HG02840 (cell line): ENCODE results near the gene CHSY1.
A peak's percentile ranks its signal among the peaks of the same experiment; 100 is the strongest.

Source experiments
- ATAC-seq: cut with Tn5 transposase; IDR thresholded peaks from one replicate; pipeline ENCODE4 v1.9.1; 2021; ENCODE audit warnings: mild to moderate bottlenecking, moderate library complexity, moderate number of reproducible peaks; ENCODE audit not compliant: unreplicated experiment, low FRiP score

The CHSY1 gene

DNA sequence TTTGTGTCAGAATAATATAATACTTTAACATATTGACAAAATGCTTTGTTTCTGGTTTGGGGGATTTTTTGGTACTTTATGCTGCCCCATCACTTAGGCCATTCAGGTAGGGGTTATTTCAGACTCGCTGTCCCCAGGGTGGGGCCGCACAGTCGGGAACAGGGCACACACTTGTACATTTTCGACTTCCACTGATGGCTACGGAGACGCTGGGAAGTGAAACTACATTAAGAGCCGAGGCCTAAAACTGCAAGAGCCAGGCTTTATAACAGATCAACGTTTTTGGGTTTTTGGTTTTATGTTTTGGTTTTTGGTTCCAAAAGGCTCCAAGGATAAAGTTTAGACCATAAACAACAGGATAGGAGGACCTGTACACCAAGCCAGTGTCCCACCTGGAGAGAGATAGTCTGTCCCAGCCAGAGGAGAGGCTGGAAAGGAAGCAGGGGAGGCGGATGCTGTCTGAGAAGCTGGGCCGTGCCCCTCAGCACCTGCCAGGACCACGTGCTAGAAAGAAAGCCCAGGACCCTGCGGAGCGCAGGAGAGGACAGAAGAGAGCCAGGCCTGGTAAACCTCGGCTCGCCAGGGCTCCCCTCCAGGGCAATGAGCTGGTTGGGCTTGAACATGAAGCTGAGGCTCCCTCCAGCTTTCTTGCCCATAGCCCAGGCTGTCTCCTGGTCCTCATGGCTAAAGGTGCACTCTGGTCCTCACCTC lies 111.7 kb downstream of the CHSY1 start:
- ATAC-seq: no peak

DNA sequence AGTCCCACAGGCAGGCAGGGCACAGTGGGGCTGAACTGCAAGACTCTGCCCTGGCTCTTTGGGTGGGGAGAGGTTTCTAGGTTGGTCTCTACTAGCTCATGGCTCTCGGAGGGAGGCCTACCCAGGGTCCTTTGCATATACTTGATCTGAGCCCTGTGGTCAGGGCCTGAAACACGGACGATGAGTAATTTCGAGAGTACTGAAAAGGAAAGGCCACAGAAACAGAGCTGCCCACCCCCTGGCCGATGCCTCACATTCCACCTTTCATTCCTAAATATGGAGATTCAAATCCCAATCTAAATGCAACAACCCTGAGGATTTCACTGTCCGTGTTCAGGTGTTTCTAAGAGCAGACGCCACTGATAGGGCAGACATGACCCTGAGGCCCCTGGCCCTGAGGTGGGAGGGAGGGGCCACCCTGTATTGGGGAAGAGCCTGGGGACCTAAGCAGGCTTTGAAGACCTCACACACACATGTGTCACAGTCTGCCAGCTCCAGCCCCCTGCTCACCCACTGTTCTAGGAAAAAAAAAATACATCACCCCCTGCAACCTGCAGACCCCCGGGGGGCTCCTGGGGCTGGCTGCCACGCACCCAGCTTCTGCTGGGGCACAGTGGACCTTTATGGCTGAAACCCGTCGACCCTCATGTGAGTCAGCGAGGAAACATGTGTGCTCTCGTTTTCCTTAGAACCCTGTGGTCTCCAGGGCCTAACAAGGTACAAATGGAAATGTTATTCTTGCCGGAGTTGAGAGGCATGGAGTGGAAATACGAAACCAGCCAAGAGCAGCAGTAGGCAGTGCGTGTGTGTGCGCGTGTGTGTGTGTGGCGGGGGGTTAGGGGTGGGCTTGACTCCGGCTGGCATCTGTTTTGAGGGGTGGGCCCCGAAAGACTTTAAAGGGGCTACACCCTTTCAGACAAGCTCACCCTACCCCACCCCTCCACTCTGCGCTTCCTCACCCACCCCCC lies 112.7 kb downstream of the CHSY1 start:
- no peak for ATAC-seq

DNA sequence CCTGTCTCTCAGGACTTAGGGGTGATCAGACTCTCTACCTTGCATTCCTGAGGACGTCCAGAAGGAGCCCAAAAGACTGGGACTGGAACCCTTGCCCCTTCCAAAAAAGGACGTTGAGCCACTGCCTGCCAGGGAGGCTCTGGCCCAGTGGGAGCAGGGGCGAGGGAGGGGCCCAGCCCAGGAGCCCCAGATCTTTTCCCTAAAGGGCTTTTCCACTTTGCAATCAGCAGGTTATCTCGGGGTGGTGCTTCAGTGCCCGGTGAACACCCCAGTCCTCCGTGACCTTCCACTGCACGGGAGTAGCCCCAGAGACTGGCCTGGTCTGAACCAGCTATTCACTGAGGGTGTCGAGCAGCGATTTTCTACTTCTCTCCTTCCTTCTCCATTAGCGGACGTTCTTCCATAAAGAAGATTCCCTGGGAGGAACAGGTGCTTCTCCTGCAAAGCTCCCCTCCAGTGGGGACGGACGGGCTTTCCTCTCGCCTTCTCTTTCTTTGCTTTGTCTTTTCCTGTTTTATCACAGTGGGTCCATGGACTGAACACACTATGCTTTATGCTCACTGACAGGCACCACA lies 113.7 kb downstream of the CHSY1 start:
- no peak for ATAC-seq

DNA sequence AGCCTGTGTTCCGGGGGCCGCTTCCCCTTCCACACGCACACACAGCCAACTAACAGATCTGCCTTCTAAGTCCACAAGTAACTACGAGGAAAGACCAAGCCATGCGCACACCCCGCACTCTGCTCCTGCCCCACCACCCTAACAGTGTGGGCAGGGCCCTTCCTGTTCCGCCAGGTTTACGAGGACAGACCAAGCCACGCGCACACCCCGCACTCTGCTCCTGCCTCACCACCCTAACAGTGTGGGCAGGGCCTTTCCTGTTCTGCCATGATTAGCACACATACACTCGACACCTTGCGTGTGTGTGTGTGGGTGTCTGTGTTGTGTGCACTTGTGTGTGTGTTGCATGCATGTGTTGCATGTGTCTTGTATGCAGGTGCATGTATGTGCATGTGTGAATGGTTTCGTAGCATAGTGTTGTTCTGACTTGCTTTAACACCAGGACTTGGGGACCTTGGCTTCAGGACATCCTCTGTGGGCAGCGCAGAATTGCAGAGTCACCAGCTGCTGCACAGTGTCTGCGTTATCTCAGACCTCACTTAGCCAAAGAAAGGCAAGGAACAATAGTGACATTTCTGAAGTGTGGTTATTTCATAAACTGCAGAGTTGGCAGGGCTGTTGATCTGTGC lies 114.4 kb downstream of the CHSY1 start:
- no peak for ATAC-seq

DNA sequence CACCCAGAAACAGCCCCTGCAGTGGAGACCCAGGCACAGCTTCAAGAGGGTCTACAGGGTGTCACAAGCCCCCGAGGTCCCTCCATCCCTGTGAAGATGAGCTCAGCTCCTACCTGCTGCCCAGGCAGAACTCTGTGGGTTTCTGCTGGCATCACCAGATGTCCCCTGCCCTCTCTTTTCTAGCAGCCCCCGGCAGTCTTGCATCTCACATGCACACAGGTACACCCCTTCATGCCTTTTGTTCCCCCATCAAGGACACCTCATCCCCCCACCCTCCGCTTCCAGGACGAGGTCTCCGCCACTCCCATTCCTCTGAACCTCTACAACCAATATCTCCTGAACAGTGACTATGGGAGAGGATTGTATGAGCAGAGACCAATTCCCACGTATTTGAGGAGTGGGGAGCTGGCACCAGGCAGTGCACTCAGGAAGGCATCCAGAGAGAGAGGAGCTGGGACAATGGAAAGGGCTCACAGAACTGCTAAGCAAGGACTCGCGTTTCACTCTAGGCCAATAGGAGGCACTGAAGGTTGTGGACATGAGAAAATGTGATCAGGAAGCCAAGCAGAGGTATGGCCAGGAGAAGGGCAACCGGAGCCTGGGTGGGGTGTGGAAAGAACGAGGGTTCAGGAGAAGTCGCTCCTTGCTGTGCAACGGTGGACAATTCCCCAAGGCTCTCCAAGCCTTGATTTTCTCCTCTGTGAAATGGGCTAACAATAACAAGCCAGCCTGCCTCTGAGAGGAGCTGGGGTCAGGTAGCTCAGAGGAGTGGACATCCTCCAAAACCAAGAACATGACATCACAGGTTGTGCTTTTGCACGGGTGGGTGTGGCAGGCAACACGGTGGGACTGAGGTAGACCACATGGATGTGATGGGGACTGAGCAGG lies 115.2 kb downstream of the CHSY1 start:
- no peak for ATAC-seq

DNA sequence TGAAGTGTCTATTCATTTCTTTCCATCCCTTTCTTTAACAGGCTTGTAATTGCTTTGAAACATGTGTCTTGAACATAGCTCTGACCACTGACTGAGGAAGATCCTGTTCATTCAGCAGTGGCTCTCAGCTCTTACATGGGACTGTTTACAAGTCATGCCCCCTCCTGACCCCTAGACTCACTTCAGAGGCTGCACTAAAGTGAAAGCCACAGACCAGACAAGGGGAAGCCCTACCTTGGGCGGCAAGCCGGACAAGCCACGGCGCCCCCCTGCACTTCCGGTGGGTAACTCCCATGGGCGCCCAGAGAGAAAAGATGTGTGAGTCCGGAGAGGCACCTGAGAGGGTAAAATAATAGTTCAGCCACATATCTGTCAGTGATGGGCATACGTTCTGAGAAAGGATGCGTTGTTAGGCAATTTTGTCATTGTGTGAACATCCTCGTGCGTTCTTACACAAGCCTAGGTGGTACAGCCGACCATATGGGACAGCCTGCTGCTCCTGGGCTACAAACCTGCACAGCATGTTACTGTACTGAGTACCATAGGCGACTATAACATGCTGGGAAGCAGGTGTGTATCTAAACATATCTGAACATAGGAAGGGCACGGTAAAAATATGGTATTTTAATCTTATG lies 116.2 kb downstream of the CHSY1 start:
- ATAC-seq: peak; percentile 77

DNA sequence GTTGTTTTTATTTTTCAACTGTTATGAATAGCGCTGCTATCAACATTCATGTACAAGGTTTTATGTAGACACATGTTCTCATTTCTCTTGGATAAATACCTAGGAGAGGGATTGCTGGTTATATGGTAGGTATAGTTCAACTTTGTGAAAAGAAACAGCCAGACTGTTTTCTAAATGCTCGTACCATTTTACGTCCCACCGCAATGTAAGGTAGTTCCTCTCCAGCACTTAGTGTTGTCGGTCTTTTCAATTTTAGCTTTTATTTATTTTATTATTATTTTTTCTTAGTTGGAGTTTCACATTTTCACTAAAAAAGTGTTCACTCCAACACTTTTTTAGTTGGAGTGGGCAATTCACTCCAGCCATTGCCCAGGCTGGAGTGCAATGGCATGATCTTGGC lies 117.1 kb downstream of the CHSY1 start:
- ATAC-seq: no peak

DNA sequence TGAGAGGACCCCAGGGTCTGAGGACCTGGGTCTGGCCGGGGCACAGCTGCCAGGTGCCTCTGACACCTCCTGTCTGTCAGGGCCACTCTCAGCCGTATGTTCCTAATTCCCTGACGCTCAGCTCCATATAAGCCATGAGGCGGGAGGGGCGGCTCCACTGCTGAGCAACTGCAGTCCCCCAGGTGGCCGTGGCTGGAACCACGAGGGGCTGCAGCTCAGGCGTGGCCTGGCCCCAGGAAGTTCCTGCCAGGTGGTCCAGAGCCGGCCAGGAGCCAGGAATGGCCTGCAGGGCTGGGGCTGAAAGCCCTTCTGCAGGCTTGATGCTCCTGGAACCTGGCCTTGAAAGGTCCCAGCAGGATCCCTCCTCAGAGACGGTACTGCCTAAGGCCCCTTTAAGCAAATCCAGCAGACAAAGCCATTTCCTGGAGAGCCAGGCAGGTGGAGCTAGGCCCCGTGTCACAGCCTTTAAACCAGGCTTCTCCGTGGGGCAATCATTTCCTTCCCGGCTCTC lies 118.0 kb downstream of the CHSY1 start:
- no peak for ATAC-seq

DNA sequence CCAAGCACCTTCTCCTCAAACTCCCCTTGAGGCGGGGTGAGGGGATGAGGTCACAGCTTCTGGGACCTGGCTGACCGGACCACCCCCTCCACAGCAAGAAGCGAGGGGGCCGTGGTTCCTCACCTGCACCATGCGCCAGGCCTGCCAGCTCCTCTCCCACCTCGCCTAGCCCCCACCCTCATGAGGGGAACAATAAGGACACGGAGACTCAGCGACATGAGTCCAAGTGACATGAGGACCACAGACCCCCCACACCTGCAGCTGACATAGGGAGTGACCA lies 118.7 kb downstream of the CHSY1 start:
- no peak for ATAC-seq

DNA sequence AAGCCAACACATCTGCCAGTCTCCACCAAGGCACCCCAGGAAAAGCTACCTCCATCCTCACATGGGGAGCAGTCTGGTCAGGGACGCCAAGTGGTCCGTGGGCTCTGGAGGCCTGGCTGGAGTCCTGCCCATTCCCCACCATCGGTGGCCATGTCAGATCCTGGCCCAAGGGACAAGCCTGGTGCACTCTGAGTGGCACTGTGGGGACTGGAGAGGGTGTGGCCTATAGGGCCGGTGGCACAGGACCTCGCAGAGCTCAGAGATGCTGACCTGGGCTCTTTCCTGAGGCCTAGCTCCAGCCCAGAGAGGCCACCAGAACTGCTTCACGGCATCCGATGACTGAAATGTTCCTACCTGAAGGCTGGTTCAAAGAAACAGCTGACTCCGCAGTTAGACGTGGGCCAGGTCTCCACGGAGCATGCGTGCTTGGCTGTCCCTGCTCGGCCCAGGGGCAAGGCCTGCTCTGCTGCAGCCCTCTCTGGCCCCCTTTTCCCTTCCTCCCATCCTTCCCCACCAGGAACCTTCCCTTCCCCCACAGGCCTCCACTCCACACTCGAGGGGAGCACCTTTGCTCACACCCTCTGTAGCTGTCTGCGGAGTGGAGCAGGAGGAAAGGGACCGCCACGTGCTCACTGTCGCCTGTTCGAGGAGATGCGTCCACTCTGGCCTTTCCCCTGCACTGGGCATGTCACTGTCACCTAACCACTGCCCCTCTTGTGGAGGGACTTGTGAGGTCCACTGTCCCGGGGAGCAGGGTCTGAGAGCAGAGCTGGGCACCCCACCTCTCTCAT lies 119.3 kb downstream of the CHSY1 start:
- no peak for ATAC-seq

DNA sequence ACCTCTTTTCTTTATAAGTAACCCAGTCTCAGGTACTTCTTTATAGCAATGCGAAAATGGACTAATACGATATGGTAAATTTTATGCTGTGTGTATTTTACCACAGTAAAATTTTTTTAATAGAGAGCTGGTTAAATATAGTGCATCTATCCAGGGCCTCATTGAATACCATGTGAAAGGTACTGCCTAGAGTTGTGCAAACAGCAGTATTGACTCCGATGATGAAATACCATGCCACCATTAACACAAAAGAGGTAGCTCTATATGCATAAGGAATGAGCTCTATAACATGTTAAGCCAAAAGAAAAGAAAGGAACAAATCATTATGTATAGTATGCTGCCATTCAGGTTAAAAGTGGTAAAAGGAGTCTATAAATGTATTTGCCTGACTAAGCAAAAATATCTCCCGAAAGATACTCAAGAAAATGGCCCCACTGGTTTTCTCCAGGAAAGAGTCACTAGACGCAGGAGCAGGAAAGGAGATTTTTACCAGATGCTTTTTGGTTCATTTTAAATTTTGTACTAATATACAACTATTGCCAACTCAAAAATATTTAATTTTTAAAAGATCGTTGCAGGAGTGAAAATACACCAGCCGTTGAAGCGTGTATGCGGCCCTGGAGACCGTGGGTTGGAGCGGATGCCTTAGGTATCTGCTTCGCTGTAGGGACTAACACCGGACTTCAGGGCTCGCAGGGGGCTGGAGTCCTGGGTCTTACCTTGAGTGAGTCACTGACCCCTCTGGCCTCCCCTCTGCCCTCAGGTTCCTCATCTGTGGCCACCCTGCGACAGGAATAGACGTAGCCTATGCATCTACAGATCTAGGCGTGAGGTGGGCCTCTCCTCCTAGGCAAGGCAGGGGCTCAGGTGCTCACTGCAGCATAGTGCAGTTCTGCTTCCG lies 120.1 kb downstream of the CHSY1 start:
- no peak for ATAC-seq

DNA sequence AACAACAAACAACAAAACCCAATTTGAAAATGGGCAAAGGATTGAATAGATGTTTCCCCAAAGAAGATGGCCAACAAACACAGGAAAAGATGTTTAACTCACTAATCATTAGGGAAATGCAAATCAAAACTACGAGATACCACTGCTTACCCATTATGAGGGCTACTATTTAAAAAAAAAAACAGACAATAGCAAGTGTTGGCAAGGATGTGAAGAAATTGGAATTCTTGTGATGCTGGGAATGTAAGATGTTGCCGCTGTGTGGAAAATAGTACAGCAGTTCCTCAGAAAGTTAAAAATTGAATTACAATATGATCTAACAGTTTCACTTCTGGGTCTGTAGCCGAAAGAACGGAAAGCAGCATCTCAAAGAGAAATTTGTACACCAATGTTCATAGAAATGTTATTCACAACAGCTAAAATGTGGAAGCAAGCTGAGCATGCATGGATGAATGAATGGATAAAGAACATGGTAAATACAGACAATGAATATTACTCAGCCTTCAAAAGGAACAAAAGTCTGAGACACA lies 121.9 kb downstream of the CHSY1 start:
- no peak for ATAC-seq

DNA sequence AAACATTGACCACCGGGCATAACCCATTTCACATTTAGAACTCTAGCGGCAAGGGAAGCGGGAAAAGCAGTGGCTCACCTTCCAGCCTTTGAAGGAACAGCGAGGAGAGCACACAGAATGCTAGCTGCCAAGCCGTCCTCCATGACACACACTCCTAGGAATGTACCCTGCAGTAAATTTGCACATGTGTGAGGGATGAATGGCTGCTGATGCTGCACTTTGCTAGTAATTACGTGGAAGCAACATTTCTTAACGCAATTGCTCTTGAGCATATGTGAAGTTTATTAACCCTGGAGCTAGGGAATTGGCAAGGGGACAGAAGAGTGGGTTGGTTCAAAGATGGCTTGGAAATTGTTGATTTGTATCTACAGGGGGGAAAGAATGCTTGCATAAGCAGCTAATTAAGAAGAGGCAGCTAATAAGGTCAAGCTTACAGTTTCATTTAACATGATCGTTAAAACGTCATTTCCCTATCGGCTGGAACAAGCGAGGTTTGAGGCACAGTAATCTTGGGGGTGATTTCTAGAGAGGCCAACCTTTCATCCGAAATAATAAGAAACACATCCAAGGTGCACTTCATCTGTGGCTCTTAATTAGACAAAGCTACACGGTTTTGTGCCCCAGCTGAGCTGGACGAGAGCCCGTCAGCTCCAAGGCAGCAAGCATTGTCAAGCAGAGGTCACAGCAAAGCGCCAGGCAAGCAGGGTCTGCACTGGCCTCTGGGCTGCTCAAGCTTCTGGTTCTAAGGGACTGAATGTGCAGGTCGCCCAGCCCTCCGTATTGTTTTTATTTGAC lies 123.4 kb downstream of the CHSY1 start:
- no peak for ATAC-seq

DNA sequence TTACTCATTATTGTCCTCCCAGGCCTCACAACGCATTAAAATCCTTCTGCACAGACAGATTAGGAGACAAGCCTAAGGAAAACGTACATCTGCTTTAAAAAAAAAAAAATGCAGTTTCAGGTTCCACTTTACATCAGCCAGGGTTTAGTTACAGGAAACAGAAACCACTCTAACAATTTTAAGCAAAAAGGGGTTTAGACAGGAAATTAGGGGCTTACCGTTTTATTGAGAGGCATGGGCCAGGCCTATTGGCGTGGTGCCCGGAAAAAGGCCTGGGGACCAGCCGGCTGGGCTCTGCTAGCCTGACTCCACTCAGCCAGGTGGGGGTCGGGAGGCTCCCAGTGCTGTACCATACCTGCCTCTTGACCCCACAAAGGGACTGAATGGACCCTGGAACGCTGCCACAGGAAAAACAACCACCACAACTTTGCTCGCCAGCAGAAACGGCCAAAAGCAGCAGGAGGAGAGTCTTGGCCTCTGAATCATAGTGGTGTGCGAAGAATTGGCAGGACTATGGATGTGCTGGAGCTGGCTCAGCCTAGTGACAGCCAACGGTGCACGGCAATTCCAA lies 124.3 kb downstream of the CHSY1 start:
- peak; percentile 59 for ATAC-seq

DNA sequence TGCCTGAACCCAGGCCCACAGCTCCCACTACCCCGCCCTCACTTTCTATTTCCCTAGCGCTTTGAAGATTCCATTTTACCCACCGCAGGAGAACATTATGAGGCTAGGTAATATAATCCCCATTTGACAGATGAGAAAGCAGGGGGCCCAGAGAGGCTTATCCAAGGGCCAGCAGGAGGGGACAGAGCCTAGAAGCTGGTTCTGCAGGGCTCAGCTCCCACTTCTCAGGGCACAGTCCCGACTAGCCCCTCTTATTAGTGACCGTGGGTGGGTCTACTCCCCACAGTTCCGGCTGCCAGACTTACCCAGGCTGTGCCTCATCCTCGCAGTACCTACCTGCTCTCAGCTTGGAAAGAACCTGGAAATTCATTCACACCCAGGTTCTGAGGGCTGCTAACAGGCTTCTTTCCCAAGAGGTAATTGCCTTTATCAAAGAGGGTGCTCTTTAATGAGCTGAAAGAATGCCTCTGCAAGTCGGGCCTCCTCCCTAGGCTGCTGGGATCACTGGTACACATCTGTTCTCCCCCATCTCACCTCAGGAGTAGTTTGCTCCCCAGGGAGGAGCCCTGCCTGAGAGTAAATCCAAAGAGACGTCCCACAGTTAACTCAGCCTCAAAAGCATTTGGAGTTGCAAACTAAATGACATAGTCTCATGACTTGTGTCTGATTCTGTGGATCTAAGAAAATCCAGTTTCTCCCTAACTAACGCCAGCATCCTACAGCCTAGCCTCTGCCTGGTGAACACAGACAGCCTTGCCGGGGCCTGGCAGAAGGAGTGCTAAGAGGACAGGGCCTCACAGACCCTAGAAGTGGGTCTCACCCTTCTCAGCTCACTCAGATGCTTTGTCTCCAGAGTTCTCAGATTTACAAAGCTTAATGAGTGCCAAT lies 125.0 kb downstream of the CHSY1 start:
- ATAC-seq: peak; percentile 38
